Stimulated activated CD8-positive, alpha-beta memory T cell treated with anti-CD3 and anti-CD28 coated beads, Interleukin-7, amount 100 ng/mL, for 48 hours (primary cell): ENCODE data around the gene RREB1.
A peak's percentile ranks its signal among the peaks of the same experiment; 100 is the strongest.

Experiments
- DNase-seq, 2 donors: peaks; one replicate each; pipeline ENCODE4 v3.0.0-alpha.2; 2020; ENCODE audit warnings: low read depth in 1 of 2; ENCODE audit errors: extremely low read depth in 1 of 2

The RREB1 gene

DNA sequence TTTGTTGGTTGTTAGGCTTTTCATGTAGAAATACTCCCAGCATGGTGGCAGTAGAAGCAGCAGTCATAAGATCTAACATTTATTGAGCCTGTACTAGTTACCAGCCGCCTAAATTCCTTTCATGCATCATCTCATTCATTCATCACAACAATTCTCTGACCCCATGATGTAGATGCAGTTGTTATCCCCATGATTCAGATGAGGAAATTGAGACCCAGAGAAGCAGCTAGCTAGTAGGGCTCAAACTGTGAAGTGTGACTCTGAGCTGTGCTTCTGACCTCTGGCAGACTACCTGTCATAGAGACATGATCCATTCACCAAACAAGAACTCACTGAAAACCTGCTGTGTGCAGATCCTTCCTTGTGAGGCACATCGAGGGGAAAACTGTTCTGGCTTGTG, 16.9 kb downstream of the RREB1 start:
- no peak for DNase-seq

DNA sequence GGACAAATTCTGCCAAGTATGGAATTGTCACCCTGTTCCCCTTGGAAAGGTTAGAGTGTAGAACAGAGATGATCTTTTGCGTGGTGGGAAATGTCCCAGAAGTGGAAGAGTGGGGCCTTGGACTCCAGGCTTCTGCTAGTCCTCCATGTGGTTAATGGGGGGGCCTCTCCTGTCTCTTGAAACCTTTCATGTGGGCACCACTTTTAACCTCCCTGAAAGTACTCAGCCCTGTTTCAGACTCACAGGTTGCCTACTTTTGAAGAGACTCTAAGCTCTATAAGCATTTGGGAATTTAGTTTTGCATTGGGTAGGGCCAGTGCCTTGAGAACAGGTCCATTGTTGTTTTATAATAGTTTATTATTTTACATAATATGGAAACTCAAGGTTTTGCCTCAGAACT, 17.5 kb downstream of the RREB1 start:
- DNase-seq = no peak

DNA sequence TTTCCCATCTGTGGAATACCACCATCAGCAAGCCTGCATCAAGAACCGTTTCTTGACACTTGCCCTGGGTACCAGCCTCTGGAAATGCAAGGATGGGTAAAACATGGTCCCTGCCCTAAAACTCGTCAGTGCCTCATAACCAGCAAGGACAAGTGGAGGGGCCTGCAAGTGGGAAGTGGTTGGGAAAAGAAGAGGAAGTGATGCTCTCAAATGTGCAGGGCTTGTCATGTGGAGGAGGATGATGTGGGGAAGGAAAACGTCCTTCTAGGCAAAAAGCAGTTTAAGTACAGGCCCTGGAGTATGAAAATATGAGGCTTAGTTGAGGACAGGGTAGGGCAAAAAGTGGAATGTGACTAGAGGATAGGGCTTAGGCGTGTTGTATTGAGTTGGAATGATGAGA, 19.0 kb downstream of the RREB1 start:
- no peak for DNase-seq

DNA sequence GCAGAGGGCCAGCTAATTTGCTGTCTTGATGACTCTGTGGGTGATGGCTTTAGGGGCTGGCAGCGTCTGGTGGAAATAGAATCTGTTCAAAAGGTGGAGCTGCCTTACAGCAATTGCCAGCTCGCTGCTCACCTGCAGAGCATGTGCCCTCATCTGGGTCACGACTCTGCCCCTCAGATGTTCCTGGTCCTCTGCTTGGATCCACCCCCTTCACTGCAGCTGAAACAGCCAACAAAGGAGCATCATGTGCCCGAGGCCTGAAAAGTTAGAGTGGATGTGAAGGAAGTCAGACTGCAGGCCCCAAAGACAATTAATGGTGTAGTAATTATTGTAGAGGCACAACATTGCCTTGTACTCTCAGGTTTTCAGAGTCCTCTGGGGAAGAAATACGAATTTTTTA, 19.9 kb downstream of the RREB1 start:
- DNase-seq = no peak

DNA sequence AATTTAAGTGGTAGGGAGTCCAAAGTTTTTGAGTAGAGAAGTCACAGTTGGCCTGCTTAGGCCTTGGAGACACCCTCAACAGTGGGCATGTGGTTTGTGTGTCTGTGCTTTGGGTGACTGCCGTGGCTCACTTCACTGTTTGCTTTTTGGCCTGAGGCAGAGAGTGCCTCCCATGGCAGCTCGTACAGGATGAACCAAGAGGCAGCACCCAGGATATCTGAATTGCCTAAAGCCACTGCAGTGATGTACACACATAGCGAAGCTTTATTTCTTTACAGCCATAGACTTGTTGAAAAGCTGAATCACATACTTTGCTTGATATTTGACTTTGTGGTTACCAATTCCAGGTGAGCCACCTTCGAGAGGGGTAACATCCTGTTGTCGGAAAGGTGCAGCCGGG, 21.6 kb downstream of the RREB1 start:
- DNase-seq = no peak

DNA sequence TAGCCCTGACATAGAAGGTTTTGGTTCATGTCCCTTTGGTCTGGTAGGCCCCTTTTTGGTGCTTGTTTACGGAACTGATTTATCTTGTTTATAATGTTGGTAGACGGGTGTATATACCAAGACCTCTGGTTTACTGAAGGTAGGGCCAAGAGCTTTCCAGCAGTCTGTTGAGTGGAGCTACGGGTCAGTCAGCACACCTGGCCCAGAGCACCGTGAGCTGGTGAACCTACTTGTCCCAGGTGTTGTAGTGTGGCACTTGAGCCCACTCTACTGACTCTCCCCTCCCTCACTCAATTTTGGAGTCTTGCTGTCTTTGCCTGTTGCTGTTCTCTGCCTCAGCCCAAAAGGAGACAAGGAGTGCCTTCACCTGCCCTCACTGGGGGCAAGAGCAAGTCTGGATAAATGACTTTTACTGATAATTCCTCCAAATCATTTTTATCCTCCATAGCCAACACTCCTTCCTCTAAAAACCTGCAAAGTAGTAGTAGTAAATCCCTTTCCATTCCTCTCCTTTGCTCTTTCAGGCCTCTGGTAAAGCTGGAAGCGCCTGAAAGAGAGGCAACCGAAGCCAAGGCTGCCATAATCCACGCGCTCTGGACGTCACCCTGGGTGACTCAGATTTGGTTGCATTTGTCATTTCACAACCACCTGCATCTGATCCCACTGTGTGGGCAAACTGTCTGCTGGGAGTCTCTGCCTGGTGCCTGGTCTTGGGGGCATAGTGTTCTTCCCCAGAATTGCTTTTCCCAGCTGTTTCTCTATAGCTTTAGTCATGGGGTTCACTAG, 22.2 kb downstream of the RREB1 start:
- DNase-seq = no peak

DNA sequence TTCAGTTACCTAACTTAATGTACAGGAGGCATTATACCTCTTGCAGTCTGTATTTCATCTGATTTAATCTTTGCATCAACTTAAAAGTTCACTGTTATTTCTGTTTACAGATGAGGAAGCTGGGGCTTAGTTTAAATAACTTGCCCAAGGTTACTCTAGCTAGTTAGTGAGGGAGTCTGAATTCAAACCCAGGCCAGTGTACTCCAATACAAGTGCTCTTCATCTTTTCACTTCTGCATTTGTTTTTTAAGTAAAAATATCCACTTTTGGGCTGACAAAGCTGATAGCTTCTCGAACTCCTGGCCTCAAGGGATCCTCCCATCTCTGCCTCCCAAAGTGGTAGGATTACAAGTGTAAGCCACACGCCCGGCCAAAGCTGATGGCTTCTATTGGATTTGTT, 23.6 kb downstream of the RREB1 start:
- no peak for DNase-seq

DNA sequence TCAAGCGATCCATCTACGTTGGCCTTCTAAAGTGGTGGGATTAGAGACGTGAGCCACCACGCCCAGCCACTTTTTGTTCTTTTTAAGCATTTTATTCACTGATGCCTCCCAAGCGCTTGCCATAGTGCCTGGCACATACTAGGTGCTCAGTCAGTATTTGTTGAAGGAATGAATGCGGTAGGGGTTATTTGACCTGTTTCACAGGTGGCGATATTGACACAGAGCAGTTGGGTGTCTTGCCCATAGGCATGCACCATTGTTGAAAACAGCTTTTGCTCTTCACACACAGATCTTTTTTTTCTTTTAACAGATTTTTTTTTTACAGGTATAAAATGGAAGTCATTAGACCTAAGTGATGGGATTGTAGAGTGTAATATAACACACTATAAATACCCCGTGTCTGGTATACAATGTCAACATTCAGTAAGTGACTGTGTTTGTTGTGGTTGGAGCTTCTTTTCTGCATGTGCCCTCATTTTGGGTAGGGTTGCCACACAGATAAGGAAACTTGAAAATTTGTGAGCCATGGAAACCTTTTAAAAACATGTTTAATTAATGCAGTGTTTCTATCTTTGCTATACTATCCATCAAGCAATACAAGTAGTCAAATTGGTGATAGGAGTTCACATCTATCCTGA, 24.8 kb downstream of the RREB1 start:
- no peak for DNase-seq

DNA sequence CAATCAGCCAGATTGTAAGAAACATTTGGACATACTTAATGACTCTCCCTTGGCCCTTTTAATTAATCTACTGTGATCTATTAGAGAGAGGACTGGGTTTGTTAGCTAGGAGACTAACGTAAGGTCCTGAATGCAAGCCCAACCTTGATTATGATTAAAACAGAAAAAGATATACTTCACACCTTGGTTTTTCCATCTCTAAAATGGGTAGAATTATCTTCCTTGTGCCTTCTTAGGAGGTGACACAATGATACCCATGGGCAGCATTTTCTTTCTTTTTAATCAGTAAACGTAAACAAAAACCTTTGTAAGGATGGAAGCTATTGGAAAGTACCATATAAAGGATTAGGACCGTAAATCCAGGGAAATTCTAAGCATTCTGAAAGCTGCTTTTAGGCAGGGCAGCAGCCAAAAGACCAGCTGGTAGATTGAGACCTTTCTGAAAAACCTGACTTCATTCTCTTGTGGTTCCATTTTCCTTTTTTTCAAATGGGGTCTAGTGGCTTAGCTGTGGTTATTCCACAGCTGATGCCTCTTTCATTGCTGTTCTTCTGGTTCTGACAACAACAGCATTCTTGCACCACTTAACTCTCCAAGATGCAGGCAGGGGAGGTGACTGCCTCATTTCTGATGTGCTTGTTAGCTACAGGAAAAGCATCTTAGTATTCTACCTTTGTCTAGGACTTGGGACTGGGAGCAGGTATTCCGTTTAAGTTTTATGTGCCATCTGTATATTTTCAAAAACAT, 27.4 kb downstream of the RREB1 start:
- DNase-seq = no peak

DNA sequence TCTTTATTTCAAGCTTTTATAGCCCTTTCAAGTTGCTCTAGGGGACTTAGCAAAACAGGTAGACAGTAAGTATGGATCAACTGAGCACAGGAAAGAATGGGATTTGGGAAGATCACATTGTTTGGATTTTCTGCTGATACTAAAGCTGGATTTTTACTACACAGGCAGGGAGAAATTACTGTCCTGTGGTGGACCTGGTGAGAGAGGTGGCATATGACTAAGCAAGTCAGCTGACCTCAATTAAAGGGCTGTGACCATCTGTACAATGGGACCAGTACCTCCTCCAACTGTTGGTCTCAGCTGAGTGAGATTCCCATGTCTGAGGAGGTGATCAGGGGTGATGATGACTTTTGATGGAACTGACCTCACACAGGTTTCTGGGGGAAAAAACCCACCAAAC, 28.0 kb downstream of the RREB1 start:
- DNase-seq = no peak

DNA sequence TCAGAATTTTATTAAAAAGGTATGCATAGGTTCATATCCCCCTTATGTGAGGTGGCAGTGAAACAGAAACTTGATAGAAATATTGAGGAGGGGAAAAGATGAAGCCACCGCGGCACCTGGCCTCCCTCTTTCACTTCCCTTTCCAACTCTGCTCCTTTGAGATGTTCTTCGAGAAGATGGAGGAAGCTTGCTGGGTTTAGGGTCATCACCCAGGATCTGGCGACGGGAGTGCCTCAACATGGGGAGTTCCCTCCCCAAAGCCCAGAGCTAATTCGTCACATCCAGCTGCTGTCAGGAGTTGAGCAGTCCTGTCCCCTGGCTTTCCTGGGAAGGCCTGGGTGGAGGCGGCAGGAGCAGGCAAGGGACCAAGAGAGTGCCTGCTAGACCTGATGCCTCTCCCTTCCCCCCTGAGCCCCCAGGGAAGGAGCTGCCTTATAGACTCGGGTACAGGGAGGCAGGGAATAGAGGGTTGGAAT, 29.1 kb downstream of the RREB1 start:
- DNase-seq = no peak

DNA sequence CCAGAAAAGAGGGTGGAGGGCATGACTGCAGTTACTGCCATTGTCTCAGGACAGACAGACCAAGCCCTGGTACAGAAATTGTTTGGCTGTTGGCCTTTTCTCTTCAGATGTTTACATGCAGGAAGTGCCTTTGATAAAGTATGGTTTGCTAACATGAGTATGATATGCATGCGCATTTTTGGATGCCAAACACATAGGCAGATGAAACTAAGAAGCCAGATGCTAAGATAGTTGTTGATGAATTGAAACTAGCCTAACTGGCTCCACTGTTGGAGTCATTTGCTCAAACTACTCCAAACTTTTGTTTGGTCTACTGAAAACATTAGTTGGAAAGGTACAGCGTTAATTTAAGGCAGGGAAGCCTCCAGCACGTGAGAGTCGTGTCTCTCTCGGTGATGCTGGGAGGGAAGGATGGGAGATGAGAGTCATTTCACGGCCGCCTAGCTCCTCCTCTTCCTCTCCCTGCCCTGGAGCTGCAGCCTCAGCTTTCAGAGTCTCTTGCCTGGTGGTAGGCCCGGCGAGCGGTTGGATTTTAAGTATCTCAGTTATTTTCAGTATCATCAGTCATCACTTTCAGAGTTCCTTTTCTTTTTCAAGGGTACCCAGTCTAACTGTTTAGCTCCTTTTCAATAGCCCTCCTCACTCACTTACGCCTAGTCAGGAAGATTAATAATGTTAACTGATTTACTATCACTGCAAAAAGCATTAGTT, 29.7 kb downstream of the RREB1 start:
- DNase-seq = peak; percentile 33 to 62

DNA sequence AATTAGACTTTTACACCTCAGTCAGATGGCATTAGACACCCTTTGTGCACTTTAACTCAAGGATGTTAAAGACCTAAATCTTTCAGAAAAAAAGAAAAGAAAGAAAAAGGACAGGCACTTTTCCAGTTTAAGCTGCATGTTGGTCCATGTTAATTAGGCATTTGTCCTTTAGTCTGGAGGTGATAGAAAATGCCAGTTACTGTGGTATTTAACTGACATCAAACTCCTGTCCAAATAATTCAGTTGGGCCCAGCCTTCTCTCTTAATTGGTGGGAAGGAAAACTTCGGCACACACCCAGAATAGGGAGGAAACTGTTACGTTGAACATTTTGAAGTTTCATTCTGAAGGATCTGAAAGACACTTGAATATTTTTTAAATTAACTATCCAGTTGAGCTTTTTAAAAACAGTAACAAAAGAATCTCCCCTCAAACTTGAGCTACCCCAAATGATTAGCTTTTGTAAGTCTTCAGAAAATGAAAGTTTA, 30.3 kb downstream of the RREB1 start:
- DNase-seq = no peak

DNA sequence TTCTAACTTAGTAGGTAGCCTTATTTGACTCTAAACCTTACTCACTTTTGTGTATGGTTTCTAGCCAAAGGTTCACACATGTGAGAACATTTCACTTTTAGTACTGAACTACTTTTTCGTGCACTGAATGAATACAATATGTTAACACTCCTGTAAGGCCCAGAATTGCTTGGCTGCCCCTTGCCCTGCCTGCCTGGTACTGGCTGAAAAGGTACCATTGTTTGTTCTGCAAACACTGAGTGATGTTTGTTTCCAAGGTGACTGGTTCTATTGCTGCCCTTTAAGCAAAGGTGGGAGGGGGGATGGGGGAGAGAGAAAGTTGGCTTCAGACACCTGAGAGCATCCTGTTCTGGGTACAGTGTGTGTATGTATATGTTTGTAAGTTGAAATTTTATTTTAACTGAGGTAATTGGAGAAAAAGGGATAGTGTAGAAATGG, 31.2 kb downstream of the RREB1 start:
- no peak for DNase-seq

DNA sequence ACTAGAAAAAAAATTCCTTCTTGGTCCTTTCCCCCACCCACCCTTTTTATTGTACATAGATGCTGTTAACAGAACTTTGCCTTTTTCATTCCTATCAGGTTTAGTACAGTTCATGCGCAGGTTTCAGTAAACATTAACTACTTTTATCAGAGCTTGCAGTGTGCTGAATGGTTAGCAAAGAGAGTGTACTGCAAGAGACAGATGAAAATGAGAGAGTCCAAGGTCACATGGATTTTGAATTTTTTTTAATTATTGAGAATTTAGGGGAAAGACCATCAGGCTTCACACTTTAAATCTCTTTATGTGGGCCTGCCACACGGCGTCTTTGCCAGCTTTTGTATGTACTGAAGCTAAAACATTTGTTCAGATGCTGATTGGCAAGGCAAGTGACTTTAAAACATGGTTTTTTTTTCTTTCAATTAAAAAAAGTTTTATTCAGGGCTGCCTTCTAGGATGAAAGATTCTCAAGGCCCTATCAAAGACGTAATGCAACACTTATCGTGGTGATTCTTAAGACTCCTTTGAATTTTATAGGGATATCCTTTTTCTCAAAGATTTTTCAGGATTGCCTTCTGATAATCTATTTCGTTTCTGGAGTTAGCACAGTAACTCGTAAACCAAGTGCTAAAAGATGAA, 32.2 kb downstream of the RREB1 start:
- no peak for DNase-seq

DNA sequence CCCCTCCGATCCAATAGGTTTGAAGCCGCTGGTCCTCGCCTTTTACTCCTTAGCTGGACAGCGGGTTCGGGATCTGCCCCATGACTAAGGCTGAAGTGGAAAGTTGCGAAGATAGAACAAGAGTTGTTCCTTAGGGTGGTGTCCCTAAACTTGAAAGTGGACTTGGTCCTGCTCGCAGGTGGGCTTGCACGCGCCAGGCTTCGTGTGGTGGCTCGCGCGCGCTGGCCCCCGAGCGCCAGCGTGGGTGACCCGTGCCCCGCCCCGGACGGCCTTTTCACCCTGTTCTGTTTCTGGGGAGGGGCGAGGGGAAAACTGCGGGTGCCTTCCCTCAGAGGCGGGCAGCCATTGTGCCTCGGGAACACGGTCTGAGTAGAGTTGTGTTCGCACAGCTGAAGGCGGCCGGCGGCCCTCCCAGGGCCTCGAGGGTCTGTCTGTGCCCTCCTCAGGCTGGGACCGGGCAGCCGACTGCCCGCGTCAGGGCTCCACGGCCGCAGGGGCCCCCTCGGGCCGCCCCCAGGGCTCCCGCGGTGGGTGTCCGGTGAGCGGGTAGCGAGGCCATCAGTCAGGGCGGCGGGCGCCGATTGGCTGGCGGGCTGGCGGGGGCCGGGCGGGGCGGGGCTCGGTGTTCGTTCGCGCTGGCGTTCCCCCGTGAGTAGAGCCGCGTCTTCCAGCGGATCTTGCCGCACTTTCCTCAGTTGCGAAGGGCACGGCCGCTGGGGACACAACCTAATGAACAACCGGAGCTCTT, 33.0 kb downstream of the RREB1 start:
- peak; percentile 67 to 73 for DNase-seq

DNA sequence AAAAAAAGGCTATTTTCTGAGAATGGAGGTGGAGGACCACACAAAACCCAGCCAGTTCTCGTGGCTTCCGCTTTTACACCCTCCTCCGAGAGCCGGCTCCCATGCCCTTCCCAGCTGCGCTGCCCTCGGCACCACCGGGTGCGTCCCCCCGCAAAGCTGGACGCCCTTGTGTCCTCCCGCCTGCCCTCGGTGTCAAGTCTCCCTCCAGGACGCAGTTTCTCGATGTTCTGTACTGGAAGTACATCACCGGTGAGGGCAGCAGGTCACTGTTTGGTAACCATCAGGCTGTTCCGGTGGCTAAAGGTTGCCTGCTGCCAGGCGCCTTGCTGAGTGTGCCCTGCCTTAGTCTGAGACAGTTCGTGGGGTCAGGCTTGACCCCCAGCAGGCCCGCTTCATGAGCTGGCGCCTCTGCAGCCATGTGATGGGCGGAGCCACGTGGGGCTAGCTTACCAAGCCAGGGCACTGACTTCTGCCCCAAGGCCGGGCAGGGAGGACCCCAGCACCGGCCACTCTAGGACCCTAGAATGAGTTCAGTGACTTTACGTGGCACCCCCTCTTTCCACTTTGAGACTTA, 34.6 kb downstream of the RREB1 start:
- DNase-seq = no peak

DNA sequence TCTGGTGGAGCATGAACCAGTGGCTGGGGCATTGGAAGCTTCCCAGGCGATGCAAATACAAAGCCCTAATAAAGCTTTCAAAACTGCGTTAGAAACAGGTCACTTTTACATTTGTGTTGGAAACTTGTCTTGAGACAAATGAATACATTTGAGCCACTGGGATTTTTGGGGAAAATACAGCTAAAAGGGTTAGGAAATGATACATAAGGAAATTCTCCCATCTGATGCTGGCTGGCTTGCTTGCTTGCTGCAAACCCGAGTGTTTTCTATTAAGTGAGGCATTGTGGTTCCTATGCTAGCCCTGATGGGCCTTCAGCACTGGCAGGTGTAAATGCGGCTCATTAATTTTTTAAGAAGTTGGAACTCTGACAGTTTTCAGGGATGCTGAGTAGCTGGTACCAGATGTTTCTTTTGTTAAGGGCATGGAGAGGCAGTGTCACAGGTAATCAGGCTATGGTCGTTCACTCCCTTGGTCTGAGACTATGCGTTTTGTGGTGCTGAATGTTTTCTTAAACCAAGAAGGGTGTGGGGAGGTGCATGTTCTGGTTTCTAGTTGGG, 35.2 kb downstream of the RREB1 start:
- DNase-seq = no peak

DNA sequence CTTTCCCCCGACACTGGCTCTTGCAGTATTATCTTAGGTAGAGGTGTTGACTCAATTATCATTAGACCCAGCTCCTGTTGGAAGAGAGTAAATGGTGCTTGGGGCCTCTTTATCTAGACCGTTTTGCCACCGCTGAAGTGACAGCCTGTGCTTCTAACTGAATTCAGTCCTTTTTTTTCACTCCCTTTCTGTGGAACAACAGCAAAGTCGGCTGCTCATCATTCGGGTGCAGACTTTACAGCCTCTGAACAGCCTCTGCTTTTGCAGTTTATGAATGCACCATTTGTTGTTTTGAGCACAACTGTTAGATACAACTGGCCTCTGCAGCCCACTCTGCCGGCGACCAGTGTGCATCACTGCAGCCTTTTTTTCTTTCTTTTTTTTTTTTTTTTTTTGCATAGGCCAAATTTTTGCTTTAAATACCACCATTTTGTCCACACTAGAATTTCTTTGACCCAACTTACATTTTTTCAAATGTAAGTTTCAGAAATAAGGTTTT, 35.8 kb downstream of the RREB1 start:
- DNase-seq = no peak
